HG03045 (cell line): ENCODE measurements around the gene MAPK8IP3.
A peak's percentile ranks its signal among the peaks of the same experiment; 100 is the strongest.

Experiments used
- ATAC-seq: cut with Tn5 transposase; IDR thresholded peaks from one replicate; pipeline ENCODE4 v1.9.1; 2021; ENCODE audit warnings: mild to moderate bottlenecking, moderate library complexity; ENCODE audit not compliant: unreplicated experiment

The MAPK8IP3 gene

DNA sequence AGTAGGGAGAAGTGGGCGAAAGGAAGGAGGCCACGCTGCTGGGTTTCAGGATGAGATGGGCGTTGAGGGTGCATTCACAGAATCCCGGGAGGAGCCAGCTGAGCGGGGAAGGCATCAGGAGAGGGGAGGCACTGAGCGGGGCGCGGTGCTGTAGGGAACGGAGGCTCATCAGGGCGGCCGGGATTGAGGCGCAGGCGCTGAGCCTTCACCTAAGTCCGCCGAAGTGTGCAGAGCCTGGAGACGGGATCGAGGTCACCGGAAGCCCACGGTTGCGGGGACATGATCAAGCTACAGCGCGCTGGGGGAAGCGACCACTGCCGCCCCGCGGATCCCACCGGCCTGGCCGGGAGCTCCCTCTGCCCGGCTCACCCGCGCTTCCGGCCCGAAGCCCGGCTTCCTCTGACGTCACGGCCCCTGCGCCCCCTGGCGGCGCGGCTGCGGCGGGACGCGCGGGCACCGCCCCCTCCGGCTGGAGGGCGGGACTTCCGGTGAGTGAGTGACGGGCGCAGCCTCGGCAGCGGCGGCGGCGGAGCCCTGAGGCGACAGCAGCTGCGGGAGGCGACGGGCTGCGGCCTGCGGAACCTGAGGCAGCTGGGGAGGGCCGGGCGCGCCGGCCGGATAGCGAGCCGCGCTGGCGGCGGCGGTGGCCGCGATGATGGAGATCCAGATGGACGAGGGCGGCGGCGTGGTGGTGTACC lies at the start of gene MAPK8IP3:
MAPK8IP3 (plus strand) TSS at position 508 of the 698 bp plus-strand sequence; CDS start at position 653, 145 bp downstream.
- ATAC-seq = peak; percentile 87

DNA sequence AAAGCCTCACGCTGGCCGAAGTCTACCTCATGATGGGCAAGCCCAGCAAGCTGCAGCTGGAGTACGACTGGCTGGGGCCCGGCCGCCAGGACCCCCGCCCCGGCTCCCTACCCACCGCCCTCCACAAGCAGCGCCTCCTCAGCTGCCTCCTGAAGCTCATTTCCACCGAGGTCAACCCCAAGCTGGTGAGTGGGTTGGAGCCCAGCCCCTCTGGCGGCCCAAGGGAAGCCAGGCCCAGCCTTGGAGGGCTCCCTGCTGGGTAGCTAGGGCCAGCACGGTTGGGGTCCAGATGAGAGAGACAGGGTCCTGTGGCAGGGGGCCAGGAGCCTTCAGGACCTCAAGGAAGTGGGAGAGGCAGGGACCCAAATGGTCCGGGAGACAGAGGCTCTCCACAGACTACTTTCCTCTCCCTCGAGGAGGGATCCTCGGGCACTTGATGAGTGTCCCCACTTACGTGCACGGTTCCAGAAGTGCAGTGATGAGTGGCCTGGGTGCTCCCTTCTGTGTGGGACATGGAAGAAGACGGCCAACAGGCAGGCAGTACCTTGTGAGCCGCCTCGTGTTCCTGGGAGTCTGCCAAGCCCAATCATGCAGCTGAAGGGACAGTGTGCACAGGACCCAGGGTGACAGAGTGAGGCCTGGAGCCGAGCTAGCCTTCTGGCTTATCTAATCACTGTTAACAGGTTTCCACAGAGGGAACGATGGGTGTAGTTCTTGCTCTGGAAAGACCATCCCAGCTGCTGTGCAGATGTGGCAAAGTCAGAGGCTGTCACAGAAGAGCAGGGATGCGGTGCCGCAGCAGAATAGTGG lies 49.0 kb upstream of the MAPK8IP3 start:
- ATAC-seq = no peak

- ATAC-seq = no peak
Observed at GRCh38 chr16:1657841-1658240, 48.2 kb upstream of the MAPK8IP3 start.

GRCh38 chr16:1659031-1659430 lies 47.0 kb upstream of the MAPK8IP3 start:
- no peak for ATAC-seq

- ATAC-seq = no peak
Observed at GRCh38 chr16:1661826-1662225, 44.2 kb upstream of the MAPK8IP3 start.

DNA sequence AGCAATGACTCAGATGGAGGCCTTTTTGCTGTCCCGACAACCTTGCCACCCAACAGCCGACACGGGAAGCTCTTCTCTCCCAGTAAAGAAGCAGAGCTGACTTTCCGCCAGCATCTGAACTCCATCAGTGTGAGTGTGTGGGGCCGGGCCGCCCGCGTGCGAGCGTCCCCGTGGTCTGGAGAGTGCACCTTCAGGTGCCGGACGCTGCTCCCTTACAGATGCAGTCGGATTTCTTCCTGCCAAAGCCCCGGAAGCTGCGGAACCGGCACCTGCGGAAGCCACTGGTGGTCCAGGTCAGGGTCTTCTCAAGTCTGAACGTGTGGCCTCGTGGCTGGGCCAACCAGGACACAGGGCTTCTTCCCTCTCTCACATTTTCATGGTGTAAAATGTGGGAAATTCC lies 43.5 kb upstream of the MAPK8IP3 start:
- ATAC-seq = no peak

- ATAC-seq = no peak
Observed at GRCh38 chr16:1665829-1666228, 40.2 kb upstream of the MAPK8IP3 start.

- no peak for ATAC-seq
Observed at GRCh38 chr16:1666316-1666715, 39.7 kb upstream of the MAPK8IP3 start.

DNA sequence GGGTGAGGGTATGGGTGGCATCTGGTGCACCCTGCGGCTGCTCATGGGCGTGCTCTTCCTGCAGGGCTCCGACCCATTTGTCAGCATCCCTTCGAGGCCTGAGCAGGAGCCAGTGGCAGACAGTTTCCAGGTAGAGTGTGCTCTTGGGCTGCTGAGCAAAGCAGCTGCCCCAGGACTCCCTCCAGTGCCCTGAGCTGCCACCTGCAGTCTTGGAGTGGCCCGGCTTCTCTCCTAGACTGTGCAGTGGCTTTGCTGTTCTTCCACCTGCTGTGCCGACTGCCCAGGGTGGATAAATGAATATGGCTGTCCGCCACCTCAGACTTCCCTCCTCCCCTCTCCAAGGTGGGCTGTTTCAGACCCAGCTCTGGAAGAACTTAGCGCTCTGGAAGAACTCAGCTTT lies 38.7 kb upstream of the MAPK8IP3 start:
- no peak for ATAC-seq

DNA sequence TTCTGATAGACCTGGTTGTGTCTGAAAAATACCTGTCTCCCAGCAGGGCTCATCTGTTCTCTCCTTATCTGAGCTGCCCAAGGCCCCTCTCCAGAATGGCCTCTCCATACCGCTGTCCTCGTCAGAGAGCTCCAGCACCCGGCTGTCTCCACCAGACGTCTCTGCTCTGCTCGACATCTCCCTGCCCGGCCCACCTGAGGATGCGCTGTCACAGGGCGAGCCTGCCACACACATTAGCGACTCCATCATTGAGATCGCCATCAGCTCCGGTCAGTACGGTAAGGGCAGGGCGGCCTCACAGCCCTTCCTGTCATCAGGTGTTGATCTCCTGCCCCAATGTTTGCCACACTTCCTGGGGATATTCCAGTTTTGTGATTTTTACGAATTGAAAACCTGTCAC lies 38.1 kb upstream of the MAPK8IP3 start:
- no peak for ATAC-seq

- ATAC-seq = no peak
Observed at GRCh38 chr16:1668612-1669319, 37.2 kb upstream of the MAPK8IP3 start.

DNA sequence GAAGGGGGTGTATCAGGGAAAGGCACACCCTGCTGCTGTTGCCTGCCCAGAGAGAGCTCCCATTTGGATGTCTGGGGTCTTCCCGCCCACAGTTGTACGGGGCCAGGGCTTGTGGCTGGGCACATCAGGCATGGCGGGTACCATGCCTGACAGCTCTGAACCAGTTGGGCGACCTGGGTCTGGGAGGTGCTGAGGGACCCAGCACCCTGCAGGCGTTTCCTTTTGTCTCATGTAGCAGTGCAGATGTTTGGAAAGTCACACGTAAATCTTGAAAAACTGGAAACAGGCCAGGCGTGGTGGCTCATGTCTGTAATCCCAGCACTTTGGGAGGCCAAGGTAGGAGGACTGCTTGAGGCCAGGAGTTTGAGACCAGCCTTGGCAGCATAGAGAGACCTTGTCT lies 36.3 kb upstream of the MAPK8IP3 start:
- ATAC-seq = no peak

DNA sequence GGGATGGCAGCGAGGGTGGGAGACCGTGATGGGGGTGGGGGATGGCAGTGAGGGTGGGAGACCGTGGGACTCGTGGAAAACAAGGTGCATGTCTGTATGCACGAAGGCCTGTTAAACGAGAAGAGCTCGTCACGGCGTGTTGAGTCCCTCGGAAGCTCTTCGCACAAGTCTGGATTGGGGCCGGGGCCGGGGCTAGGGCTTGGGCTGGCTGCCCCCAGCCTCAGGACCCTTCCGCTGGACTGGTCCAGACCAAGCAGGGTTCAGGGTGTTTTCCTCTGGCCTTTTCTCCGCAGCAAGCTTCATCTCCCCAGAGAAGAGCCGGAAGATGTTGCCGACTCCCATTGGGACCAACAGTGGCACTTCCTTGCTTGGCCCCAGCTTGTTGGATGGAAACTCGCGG lies 35.6 kb upstream of the MAPK8IP3 start:
- ATAC-seq = no peak

DNA sequence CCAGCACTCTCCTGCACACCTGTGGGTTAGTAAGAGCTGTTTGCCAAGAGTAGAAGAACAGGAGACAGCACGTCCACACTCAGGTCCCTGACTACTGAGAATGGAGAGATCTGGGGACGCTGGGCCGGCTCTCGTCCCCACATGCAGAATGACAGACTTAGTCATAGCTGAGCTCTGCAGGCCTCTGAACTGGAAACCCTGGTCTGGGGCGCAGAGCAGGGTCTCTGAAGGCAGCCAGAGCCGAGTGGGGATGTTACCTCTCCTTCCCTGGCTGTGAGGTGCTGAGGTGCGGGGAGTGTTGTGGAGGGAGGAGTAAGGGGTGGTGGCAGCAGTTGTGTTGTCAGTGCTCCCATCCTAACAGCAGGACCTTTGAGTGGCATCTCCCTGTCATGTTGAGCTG lies 35.1 kb upstream of the MAPK8IP3 start:
- ATAC-seq = no peak

DNA sequence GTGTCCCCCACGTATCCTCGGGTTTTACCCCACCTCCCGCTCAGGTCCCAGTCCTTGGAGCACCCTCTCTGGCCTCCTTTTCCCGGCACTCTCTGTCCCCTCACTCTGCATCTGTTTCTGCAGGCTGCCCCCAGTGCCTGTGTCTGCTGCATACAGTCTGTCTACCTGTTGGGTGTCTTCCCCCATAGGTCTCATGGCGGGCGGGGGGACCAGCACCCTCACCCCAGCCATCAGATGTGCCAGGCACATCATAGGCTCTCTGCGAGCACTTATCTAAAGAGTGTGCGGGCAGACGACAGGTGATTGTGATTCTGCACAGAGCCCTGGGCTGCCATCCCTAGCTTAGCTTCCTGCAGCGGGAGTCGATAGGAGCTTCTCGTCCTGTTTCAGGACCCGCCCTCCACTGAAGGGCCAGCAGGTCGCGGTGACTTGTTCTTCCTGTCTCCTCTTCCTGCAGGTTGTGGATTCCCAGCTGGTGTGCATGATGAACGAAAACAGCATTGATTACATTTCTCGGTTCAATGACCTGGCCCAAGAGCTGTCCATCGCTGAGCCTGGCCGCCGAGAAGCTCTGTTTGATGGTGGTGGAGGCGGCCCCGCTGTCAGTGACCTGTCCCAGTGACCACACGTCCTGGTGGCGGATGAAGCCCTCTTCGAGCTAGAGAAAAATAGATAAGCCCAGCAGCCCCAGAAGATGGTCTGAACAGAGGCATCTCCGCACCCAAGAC lies 32.4 kb upstream of the MAPK8IP3 start:
- ATAC-seq = no peak

GRCh38 chr16:1674306-1674705 lies 31.7 kb upstream of the MAPK8IP3 start:
- no peak for ATAC-seq

- no peak for ATAC-seq
Observed at GRCh38 chr16:1674751-1675664, 31.0 kb upstream of the MAPK8IP3 start.

- no peak for ATAC-seq
Observed at GRCh38 chr16:1676661-1677060, 29.3 kb upstream of the MAPK8IP3 start.

DNA sequence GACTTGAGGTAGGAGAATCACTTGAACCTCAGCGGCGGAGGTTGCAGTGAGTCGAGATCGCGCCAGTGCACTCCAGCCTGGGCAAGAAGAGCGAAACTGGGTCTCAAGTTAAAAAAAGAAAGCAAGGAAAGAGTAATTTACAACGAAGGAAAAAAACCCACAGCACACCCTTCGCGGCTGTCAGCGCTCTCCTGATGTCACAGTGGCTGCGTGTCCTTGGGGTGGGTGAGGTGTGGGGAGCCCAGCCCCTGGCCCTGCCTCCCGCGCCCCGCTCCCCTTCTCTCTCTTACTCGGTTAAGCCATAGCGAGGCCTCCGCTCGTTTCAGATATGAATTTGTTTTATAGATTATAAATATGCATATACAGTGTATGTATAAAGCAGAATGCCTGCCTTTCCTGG lies 28.7 kb upstream of the MAPK8IP3 start:
- no peak for ATAC-seq

DNA sequence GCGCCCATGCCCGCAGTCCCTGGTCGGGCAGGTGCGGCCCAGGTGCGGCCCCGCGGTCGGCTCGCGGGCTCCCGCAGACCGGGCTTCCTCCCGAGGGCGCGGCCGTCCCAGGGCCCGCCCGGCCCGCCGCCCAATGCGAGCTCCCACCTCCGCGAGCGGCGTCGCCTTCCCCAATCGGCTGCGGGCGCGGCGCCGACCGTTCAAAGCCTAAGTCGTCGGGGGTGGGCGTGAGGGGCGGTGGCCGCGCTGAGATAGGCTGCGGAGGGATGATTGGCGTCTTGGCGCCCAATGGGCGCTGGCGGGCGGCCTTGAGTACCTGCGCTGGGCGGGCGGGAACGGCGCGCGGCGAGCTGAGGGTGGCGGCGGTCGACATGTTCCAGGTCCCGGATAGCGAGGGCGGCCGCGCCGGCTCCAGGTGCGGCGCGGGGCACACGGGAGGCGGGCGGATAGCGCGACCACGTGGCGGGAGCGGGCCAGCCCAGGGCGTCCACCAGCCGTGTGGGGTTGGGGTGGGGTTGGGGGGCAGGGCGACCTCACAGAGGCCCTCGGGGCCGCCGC lies 28.0 kb upstream of the MAPK8IP3 start, which contains the start of gene JPT2:
JPT2 (plus strand) TSS at position 338 of the 558 bp plus-strand sequence; CDS start at position 372, 34 bp downstream.
- peak; percentile 90 for ATAC-seq
